Hepatocyte (in vitro differentiated cells): ENCODE data around the gene OR1N1. TPM values are rescaled to one million over a fixed set of nuclear protein-coding genes. Genes with fewer than 3 reads are reported as not detected.

Experiments
- DNase-seq: peaks from one replicate; pipeline ENCODE4 v3.0.0-alpha.2; 2016; ENCODE audit warnings: low spot score
- H2AFZ ChIP-seq: fragments of 200-600 bp; sonication (generic); 2 replicates; pipeline ENCODE4 v1.6.0; 2016; ENCODE audit warnings: antibody characterized with exemption, mild to moderate bottlenecking
- H3K27ac ChIP-seq: fragments of 200-600 bp; sonication (generic); 2 replicates; pipeline ENCODE4 v1.5.1; 2016; ENCODE audit warnings: mild to moderate bottlenecking
- H3K27me3 ChIP-seq: fragments of 200-600 bp; sonication (generic); 2 replicates; pipeline ENCODE4 v1.6.1; 2016
- H3K36me3 ChIP-seq: fragments of 200-600 bp; sonication (generic); replicated peaks from 2 replicates; pipeline ENCODE4 v1.5.1; 2016; ENCODE audit warnings: low read depth; ENCODE audit not compliant: insufficient read depth
- H3K4me1 ChIP-seq: fragments of 200-600 bp; sonication (generic); 2 replicates; pipeline ENCODE4 v1.5.1; 2016; ENCODE audit warnings: mild to moderate bottlenecking, moderate library complexity; ENCODE audit not compliant: insufficient read depth
- H3K4me2 ChIP-seq: fragments of 200-600 bp; sonication (generic); 2 replicates; pipeline ENCODE4 v1.6.0; 2016
- H3K4me3 ChIP-seq: fragments of 200-600 bp; sonication (generic); 2 replicates; pipeline ENCODE4 v1.5.1; 2016; ENCODE audit warnings: mild to moderate bottlenecking
- H3K79me2 ChIP-seq: fragments of 200-600 bp; sonication (generic); 2 replicates; pipeline ENCODE4 v1.6.0; 2017; ENCODE audit warnings: mild to moderate bottlenecking
- H3K9me2 ChIP-seq: fragments of 200-600 bp; sonication (generic); replicated peaks from 2 replicates; pipeline ENCODE4 v1.6.0; 2017; ENCODE audit warnings: mild to moderate bottlenecking; ENCODE audit not compliant: insufficient read depth
- H3K9me3 ChIP-seq: fragments of 200-600 bp; sonication (generic); 2 replicates; pipeline ENCODE4 v1.5.1; 2016; ENCODE audit warnings: low read depth, mild to moderate bottlenecking
- H4K20me1 ChIP-seq: fragments of 200-600 bp; sonication (generic); 2 replicates; pipeline ENCODE4 v1.6.0; 2016; ENCODE audit warnings: mild to moderate bottlenecking; ENCODE audit not compliant: insufficient read depth, poor library complexity, severe bottlenecking
- EZH2 ChIP-seq: fragments of 200-600 bp; sonication (generic); IDR thresholded peaks from 2 replicates; pipeline ENCODE4 v1.6.1; 2016; ENCODE audit warnings: antibody characterized with exemption, mild to moderate bottlenecking, borderline replicate concordance
- EZH2phosphoT487 ChIP-seq: fragments of 200-600 bp; sonication (generic); IDR thresholded peaks from one replicate; pipeline ENCODE4 v1.6.1; 2018; ENCODE audit warnings: antibody characterized with exemption, mild to moderate bottlenecking, low read depth, moderate library complexity; ENCODE audit not compliant: unreplicated experiment, severe bottlenecking
- WGBS: methylation state at CpG from one replicate; pipeline ENCODE4 v1.1.6; 2016; ENCODE audit warnings: low lambda C conversion rate; ENCODE audit errors: missing lambda C conversion rate; 5-methylcytosine and 5-hydroxymethylcytosine counted together
- polyA plus RNA-seq: library from polyadenylated mRNA; unstranded; fragments of >200 nt; fragmentation: Nextera tagmentation; extraction: Ambion mirVana; gene quantifications from 2 replicates; pipeline ENCODE4 v1.2.1, GENCODE V29; 2016
- total RNA-seq: library from RNA; depleted of rRNA; stranded (reverse); fragments of >200 nt; gene quantifications from 2 replicates; pipeline ENCODE4 v1.2.3, GENCODE V29; 2014
- TF ChIP-seq, protein P1 (sequence below): fragments of 200-600 bp; sonication (generic); IDR thresholded peaks from 2 replicates; pipeline ENCODE4 v1.5.1; 2016; ENCODE audit warnings: antibody characterized with exemption, mild to moderate bottlenecking; ENCODE audit not compliant: poor library complexity

The OR1N1 gene
- total and polyA plus RNA-seq, 2 experiments from 2014 or later = not detected

DNA sequence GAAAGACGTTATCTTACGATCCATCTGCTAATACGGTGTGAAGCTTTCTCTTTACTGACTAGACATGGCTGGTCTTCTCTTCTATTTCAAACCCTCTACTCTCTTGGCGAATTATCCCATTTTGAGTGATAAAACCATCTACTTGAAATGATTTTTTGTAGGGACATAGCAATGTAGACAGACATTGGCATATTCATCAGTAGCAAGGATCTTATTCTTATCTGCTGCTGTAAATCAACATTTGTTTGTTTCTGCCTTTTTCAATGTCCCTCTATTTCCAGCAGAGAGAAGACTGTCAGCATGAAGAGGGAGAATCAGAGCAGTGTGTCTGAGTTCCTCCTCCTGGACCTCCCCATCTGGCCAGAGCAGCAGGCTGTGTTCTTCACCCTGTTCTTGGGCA, 8.3 kb downstream of the OR1N1 start, which contains the start of gene OR1J4:
OR1J4 (plus strand) TSS at position 301 of the 400 bp plus-strand sequence; CDS start at position 301, 0 bp downstream.
- H3K27me3 ChIP-seq = no peaks in the 10 kb centered on the region
- H3K36me3 ChIP-seq = no peaks in the 10 kb centered on the region
- WGBS = 68% methylated on average over 4 of the region's 4 CpGs
- H3K4me3 ChIP-seq = no peak within 1 kb of the TSS
- no peaks in the 10 kb centered on the region for H3K9me2 ChIP-seq
- no peak within 1 kb of the TSS for H3K4me2 ChIP-seq
- H4K20me1 ChIP-seq = no peaks in the 10 kb centered on the region
- H3K9me3 ChIP-seq = no peaks in the 10 kb centered on the region
- H3K4me1 ChIP-seq = no peaks in the 10 kb centered on the region
- H3K79me2 ChIP-seq = no peaks in the 10 kb centered on the region
- DNase-seq = no peak
- no peak within 1 kb of the TSS for H2AFZ ChIP-seq
- TF ChIP-seq EZH2phosphoT487 (no peak), EZH2 (no peak)
- TF ChIP-seq, protein P1, sequence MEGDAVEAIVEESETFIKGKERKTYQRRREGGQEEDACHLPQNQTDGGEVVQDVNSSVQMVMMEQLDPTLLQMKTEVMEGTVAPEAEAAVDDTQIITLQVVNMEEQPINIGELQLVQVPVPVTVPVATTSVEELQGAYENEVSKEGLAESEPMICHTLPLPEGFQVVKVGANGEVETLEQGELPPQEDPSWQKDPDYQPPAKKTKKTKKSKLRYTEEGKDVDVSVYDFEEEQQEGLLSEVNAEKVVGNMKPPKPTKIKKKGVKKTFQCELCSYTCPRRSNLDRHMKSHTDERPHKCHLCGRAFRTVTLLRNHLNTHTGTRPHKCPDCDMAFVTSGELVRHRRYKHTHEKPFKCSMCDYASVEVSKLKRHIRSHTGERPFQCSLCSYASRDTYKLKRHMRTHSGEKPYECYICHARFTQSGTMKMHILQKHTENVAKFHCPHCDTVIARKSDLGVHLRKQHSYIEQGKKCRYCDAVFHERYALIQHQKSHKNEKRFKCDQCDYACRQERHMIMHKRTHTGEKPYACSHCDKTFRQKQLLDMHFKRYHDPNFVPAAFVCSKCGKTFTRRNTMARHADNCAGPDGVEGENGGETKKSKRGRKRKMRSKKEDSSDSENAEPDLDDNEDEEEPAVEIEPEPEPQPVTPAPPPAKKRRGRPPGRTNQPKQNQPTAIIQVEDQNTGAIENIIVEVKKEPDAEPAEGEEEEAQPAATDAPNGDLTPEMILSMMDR = no peak
- H3K27ac ChIP-seq = no peak within 1 kb of the TSS

DNA sequence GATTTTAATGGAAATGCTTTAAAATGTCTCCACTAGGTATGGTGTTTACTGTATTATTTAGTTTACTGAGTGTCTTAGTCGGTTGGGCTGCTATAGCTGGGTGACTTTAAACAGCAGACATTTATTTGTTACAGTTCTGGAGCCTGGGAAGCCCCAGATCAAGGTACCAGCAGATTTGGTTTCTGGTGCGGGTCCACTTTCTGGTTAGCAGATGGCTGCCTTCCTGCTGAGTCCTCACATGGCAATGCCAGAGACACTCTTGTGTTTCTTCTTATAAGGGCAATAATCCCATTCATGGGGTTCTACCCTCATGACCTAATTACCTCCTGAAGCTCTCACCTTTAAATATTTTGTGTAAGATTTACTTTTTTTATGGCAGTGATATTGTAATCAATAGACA, 8.9 kb downstream of the OR1N1 start:
- TF ChIP-seq EZH2phosphoT487 (no peak), EZH2 (no peak)
- TF ChIP-seq, protein P1 = no peak
- Histone ChIP-seq H3K4me2 (no peak overlapping the region), H2AFZ (no peak overlapping the region), H3K4me3 (no peak overlapping the region), H3K36me3 (no peaks in the 10 kb centered on the region), H3K79me2 (no peaks in the 10 kb centered on the region), H3K9me2 (no peaks in the 10 kb centered on the region), H3K27me3 (no peaks in the 10 kb centered on the region), H3K9me3 (no peaks in the 10 kb centered on the region), H3K27ac (no peak overlapping the region), H4K20me1 (no peaks in the 10 kb centered on the region), H3K4me1 (no peaks in the 10 kb centered on the region)
- WGBS = 37% methylated on average over 2 of the region's 2 CpGs
- DNase-seq = no peak

DNA sequence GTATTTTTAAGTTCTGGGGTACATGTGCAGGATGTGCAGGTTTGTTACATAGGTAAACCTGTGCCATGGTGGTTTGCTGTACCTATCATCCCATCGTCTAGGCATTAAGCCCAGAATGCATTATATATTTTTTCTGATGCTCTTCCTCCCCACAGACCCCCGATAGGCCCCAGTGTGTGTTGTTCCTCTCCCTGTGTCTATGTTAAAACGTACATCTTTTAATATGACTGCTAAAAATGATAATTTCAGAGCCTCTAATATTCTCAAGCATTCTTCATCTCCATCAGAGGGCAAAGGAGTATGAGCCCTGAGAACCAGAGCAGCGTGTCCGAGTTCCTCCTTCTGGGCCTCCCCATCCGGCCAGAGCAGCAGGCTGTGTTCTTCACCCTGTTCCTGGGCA, 16.6 kb downstream of the OR1N1 start, which contains the start of gene OR1J2:
OR1J2 (plus strand) TSS at position 301 of the 400 bp plus-strand sequence; CDS start at position 301, 0 bp downstream.
- no peaks in the 10 kb centered on the region for H3K27me3 ChIP-seq
- no peak within 1 kb of the TSS for H3K4me2 ChIP-seq
- H3K79me2 ChIP-seq = no peaks in the 10 kb centered on the region
- no peaks in the 10 kb centered on the region for H3K9me2 ChIP-seq
- no peaks in the 10 kb centered on the region for H4K20me1 ChIP-seq
- H3K9me3 ChIP-seq = no peaks in the 10 kb centered on the region
- H3K27ac ChIP-seq = no peak within 1 kb of the TSS
- no peak within 1 kb of the TSS for H3K4me3 ChIP-seq
- WGBS = 70% methylated on average over 6 of the region's 6 CpGs
- no peak for DNase-seq
- H3K4me1 ChIP-seq = no peaks in the 10 kb centered on the region
- TF ChIP-seq EZH2phosphoT487 = no peak
- TF ChIP-seq EZH2 = no peak
- TF ChIP-seq, protein P1 = no peak
- no peak within 1 kb of the TSS for H2AFZ ChIP-seq
- no peaks in the 10 kb centered on the region for H3K36me3 ChIP-seq

DNA sequence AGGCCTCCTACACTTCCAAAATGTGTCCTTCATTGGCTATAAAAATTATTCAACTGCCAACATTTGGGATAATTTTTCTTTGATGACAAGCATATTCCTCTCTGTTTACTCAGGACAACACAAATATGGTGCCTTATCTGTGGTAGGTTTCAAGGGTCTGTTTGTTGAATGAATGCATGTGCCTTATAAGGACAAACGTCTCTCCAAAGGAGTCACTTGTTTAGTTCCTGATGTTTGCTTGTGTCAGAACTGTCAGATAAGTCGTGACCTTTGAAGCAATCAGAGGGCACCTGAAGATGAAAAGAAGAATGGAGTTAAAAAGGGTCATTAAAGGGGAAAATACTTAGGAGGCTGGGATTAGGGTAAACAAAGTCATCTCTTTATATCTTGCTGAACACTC, 20.1 kb downstream of the OR1N1 start:
- Histone ChIP-seq H3K79me2 (no peaks in the 10 kb centered on the region), H2AFZ (no peak overlapping the region), H3K4me1 (no peaks in the 10 kb centered on the region), H3K27me3 (no peaks in the 10 kb centered on the region), H3K9me3 (no peaks in the 10 kb centered on the region), H3K9me2 (no peaks in the 10 kb centered on the region), H4K20me1 (no peaks in the 10 kb centered on the region), H3K36me3 (no peaks in the 10 kb centered on the region), H3K4me2 (no peak overlapping the region), H3K27ac (no peak overlapping the region), H3K4me3 (no peak overlapping the region)
- 41% methylated on average over 2 of the region's 2 CpGs for WGBS
- DNase-seq = no peak
- TF ChIP-seq EZH2 (no peak), EZH2phosphoT487 (no peak)
- TF ChIP-seq, protein P1 = no peak
